Activated B cell treated with CpG ODN at 0.5 μM for 24 hours (primary cell): Measurements from ENCODE around the gene STAC2. TPM values are rescaled to one million over a fixed set of nuclear protein-coding genes. Genes with fewer than 3 reads are reported as not detected.

ENCODE experiments used
- ATAC-seq: fragments of 200-7000 bp; cut with Tn5 transposase; one replicate; pipeline ENCODE4 v1.10.0; 2021; ENCODE audit warnings: low read depth, mild to moderate bottlenecking, moderate library complexity
- CTCF ChIA-PET: fragments of 350-600 bp; sonication (Branson Sonifier 250); formaldehyde crosslinking; loops from one replicate; lab custom pipeline; 2021; ENCODE audit warnings: antibody characterized with exemption; lab: Charles Lee
- POLR2A ChIA-PET: fragments of 350-600 bp; sonication (Branson Sonifier 250); formaldehyde crosslinking; loops from one replicate; lab custom pipeline; 2021; ENCODE audit warnings: antibody characterized with exemption; lab: Charles Lee
- DNase-seq: peaks from one replicate; pipeline ENCODE4 v3.0.0; 2022
- H3K27ac Mint-ChIP-seq: one replicate; pipeline ENCODE4 v1.8.0; 2020; ENCODE audit warnings: mixed read lengths
- H3K27me3 Mint-ChIP-seq: one replicate; pipeline ENCODE4 v1.8.0; 2021; ENCODE audit warnings: mixed read lengths
- H3K36me3 Mint-ChIP-seq: one replicate; pipeline ENCODE4 v1.8.0; 2021; ENCODE audit warnings: low read depth, mixed read lengths
- H3K4me1 Mint-ChIP-seq: one replicate; pipeline ENCODE4 v1.8.0; 2021; ENCODE audit warnings: mixed read lengths
- H3K4me3 Mint-ChIP-seq: one replicate; pipeline ENCODE4 v1.8.0; 2020; ENCODE audit warnings: mild to moderate bottlenecking, mixed read lengths
- H3K9me3 Mint-ChIP-seq: one replicate; pipeline ENCODE4 v1.8.0; 2020; ENCODE audit warnings: mixed read lengths
- CTCF ChIP-seq: fragments of 200-600 bp; IDR thresholded peaks from one replicate; pipeline ENCODE4 v1.8.0; 2022; ENCODE audit warnings: antibody characterized with exemption, mild to moderate bottlenecking
- intact Hi-C: fragments of 100-400 bp; cut with micrococcal nuclease; formaldehyde crosslinking; loops from one replicate; pipeline ENCODE4 v1.15.1; 2024
- total RNA-seq: library from RNA; stranded (reverse); gene quantifications from 2 replicates; pipeline ENCODE4 v1.2.3, GENCODE V29; 2022

STAC2 gene
- total RNA-seq, 1 donor from 2014 or later: not detected

DNA sequence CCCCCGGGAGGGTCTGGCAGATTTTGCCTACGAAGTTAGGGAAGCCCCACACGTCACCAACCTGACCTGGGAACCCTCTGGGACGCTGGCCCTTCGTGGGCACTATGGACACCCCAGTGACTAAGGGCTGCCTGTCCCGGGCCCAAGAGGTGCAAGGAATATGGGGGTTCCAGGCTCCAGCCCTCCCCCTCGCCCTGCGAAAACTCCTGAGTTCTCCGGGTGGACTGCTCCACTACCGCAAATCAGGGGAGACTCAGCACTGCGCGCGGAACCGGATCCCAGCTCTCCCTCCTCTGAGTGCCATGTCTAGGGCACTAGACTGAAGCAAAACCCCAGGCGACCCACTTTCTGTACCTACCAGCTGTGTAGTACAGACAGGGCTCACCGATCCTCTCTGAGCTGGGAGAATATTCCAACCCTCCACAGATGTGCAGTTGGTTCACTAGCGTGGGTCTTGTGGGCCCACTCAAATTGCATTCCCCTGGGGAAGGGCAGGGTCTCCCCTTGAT lies 59.9 kb downstream of the STAC2 start, which contains the start of gene ARL5C:
ARL5C (minus strand) TSS at position 321 of the 509 bp plus-strand sequence. CDS start 401 bp downstream, outside the sequence.
- H3K4me1 Mint-ChIP-seq: peaks cover 23% of the 10 kb centered on the region

DNA sequence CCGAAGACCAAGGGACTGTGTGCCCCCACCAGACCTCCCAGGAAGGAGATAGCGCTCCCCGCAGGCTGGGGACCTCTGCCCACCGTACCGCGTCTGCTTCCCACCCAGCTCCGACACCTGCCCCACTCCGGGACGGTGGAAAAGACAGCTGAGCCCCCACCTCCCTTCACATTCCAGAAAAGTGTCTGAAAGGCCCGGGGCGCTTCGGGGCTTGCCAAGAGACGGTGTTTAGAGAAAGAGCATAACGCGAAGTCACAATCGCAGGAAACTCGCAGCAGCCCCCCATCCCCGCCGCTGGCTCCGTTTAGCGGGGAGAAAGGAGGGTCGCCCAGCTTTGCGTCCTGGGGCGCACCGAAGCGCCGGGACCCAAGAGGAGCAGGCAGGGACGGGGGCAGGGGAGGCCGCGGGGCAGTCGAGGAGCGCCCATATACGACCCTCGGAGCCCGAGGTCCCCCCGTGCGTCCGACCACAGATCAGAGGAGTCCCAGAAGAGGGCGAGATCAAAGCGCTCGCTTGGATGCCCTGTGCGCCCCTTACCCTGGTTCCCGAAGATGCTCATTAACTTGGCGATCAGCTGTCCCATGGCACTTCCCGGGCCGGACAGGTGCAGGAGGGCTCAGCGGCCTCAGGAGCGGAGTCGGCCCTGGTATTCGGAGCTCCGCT lies 60.4 kb downstream of the STAC2 start:
- DNase-seq (no peak), ATAC-seq (peak; percentile 20)
- peaks cover 3% of the 10 kb centered on the region for H3K36me3 Mint-ChIP-seq
- ChIA-PET POLR2A (interaction anchor here (0.6 to 3.6 kb wide), 14 partner anchors 8 to 340 kb away, joined by 3 to 29 read pairs (median 5); partner anchors contain the start of genes CWC25, FBXL20, LASP1 and MED1), CTCF (interaction anchor here (0.5 to 5.6 kb wide), 20 partner anchors 11 to 720 kb away, joined by 3 to 48 read pairs (median 5); partner anchors contain the start of genes FBXO47 and RPL19)
- intact Hi-C loops: loop anchor here (2.0 kb wide), 1 partner anchor 35 kb away; the partner anchor contains the start of gene RPL19
- H3K4me1 Mint-ChIP-seq: peaks cover 23% of the 10 kb centered on the region
- no peak overlapping the region for H3K27ac Mint-ChIP-seq
- TF ChIP-seq CTCF: no peak
- no peaks in the 10 kb centered on the region for H3K9me3 Mint-ChIP-seq
- H3K27me3 Mint-ChIP-seq: peaks cover 27% of the 10 kb centered on the region
- peak overlapping the region; percentile 89 for H3K4me3 Mint-ChIP-seq

More for the DNA sequence above, 59.9 kb downstream of the STAC2 start, which contains the start of gene ARL5C:
- DNase-seq (no peak), ATAC-seq (no peak)
- ChIA-PET POLR2A (interaction anchor here (1.0 to 3.6 kb wide), 4 partner anchors 10 to 297 kb away, joined by 3 to 29 read pairs (median 6); partner anchors contain the start of genes LASP1 and RPL19), CTCF (interaction anchor here (3.1 to 5.6 kb wide), 3 partner anchors 10 to 67 kb away, joined by 17 to 48 read pairs (median 42); no protein-coding TSS in a partner anchor)
- H3K36me3 Mint-ChIP-seq: peaks cover 3% of the 10 kb centered on the region
- no peaks in the 10 kb centered on the region for H3K9me3 Mint-ChIP-seq
- intact Hi-C loops: loop anchor here (2.0 kb wide), 1 partner anchor 35 kb away; the partner anchor contains the start of gene RPL19
- TF ChIP-seq CTCF: no peak
- H3K27me3 Mint-ChIP-seq: peaks cover 31% of the 10 kb centered on the region
- H3K27ac Mint-ChIP-seq: no peak within 1 kb of the TSS
- H3K4me3 Mint-ChIP-seq: peak within 1 kb of the TSS; percentile 89

- ChIA-PET POLR2A (interaction anchor here (0.6 to 3.6 kb wide), 15 partner anchors 9 to 339 kb away, joined by 3 to 29 read pairs (median 5); partner anchors contain the start of genes CWC25, FBXL20, LASP1 and MED1), CTCF (interaction anchor here (0.6 to 5.6 kb wide), 20 partner anchors 11 to 719 kb away, joined by 3 to 48 read pairs (median 4); partner anchors contain the start of genes FBXO47 and RPL19)
- no peaks in the 10 kb centered on the region for H3K9me3 Mint-ChIP-seq
- TF ChIP-seq CTCF: no peak
- peak overlapping the region; percentile 89 for H3K4me3 Mint-ChIP-seq
- intact Hi-C loops: loop anchor here (1.0 to 2.0 kb wide), 4 partner anchors 10 to 80 kb away; partner anchors contain the start of gene RPL19
- H3K27ac Mint-ChIP-seq: no peak overlapping the region
- DNase-seq (peak; percentile 64), ATAC-seq (peak; percentile 95)
- peaks cover 3% of the 10 kb centered on the region for H3K36me3 Mint-ChIP-seq
- H3K27me3 Mint-ChIP-seq: peaks cover 26% of the 10 kb centered on the region
- peaks cover 23% of the 10 kb centered on the region for H3K4me1 Mint-ChIP-seq
Measured at GRCh38 chr17:39164675-39165143, 61.0 kb downstream of the STAC2 start.

DNA sequence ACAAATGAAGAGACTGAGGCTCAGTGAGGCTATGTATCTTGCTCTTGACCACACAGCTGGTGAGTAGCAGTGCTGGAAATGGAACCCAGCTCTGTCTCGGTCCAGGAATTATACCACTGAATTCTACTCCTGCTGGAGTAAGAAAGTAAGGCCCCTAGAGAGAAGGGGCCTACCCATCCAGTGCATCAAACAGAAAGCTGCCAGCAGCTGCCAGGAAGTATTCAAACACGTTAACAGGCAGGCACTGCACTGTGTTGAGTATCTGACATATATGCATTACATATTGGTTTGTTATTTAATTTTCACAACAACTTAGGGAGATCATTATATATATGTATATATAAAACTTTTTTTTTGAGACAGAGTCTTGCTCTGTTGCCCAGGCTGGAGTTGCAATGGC lies 63.8 kb downstream of the STAC2 start:
- H3K36me3 Mint-ChIP-seq: peaks cover 3% of the 10 kb centered on the region
- ChIA-PET POLR2A (interaction anchor here (0.6 kb wide), 1 partner anchor 574 kb away, joined by 4 read pairs; no protein-coding TSS in a partner anchor), CTCF (interaction anchor here (0.6 to 1.5 kb wide), 3 partner anchors 13 to 866 kb away, joined by 3 to 4 read pairs (median 3); no protein-coding TSS in a partner anchor)
- peaks cover 16% of the 10 kb centered on the region for H3K27me3 Mint-ChIP-seq
- DNase-seq (no peak), ATAC-seq (no peak)
- no peak overlapping the region for H3K4me3 Mint-ChIP-seq
- intact Hi-C loops: no loop called here
- H3K9me3 Mint-ChIP-seq: no peaks in the 10 kb centered on the region
- TF ChIP-seq CTCF: no peak
- H3K4me1 Mint-ChIP-seq: peaks cover 15% of the 10 kb centered on the region
- no peak overlapping the region for H3K27ac Mint-ChIP-seq

Other genes starting within 250 kb of the STAC2 start
- gene PLXDC1, start 74.3 kb downstream of the STAC2 start, total RNA-seq: not detected in 2 replicates
- not detected in 2 replicates for gene ARL5C, start 59.8 kb downstream of the STAC2 start, total RNA-seq
- 4.5 and 5.7 TPM in 2 replicates for gene CACNB1, start 28.3 kb downstream of the STAC2 start, total RNA-seq
- gene RPL19, start 25.7 kb downstream of the STAC2 start, total RNA-seq: 3,324 and 3,891 TPM in 2 replicates
- gene FBXL20, start 175.7 kb upstream of the STAC2 start, total RNA-seq: 14.1 and 14.4 TPM in 2 replicates
- gene MED1, start 225.3 kb upstream of the STAC2 start, total RNA-seq: 59.2 and 64.3 TPM in 2 replicates
- 100 and 118 TPM in 2 replicates for gene CDK12, start 235.5 kb upstream of the STAC2 start, total RNA-seq